Activated CD8-positive, alpha-beta memory T cell treated with anti-CD3 and anti-CD28 coated beads for 1 hour (primary cell): Measurements from ENCODE around the gene OR52E6.

Experiments
- DNase-seq, 2 donors: peaks; one replicate each; pipeline ENCODE4 v3.0.0-alpha.2; 2020; ENCODE audit warnings: low read depth in 1 of 2; ENCODE audit errors: extremely low read depth in 1 of 2

OR52E6 gene

GRCh38 chr11:5803982-5804381, 37.7 kb downstream of the OR52E6 start:
- no peak for DNase-seq

- no peak for DNase-seq
Observed at GRCh38 chr11:5796541-5796940, 45.2 kb downstream of the OR52E6 start.

- no peak for DNase-seq
Observed at GRCh38 chr11:5791165-5791564, 50.5 kb downstream of the OR52E6 start, which contains the start of gene OR52N1. OR52N1 (minus strand) TSS chr11:5791265; CDS start chr11:5788816, 2,449 bp downstream.
